ENCODE measurements around the gene UNC93A. TPM values are rescaled to one million over a fixed set of nuclear protein-coding genes. Genes with fewer than 3 reads are reported as not detected.

UNC93A gene
- total RNA-seq, 1 donor from 2014 or later = not detected

GRCh38 chr6:167304912-167305311 lies 13.8 kb downstream of the UNC93A start:
- no peak overlapping the region for H3K27ac Mint-ChIP-seq (ENCODE audit: unreplicated experiment)
- TF ChIP-seq CTCF (IDR thresholded peaks at IDR 0.05; ENCODE audit: unreplicated experiment) = no peak
- H3K4me1 Mint-ChIP-seq (ENCODE audit: unreplicated experiment) = peaks cover 6% of the 10 kb centered on the region
- DNase-seq (ENCODE audit: low spot score) = no peak
- peaks cover 3% of the 10 kb centered on the region for H3K36me3 Mint-ChIP-seq (ENCODE audit: low read depth, unreplicated experiment)
- H3K27me3 Mint-ChIP-seq (ENCODE audit: unreplicated experiment) = peaks cover 9% of the 10 kb centered on the region
- no peaks in the 10 kb centered on the region for H3K9me3 Mint-ChIP-seq (ENCODE audit: unreplicated experiment)
- H3K4me3 Mint-ChIP-seq (ENCODE audit: unreplicated experiment) = no peak overlapping the region

GRCh38 chr6:167305796-167306195 lies 14.7 kb downstream of the UNC93A start:
- Mint-ChIP-seq H3K4me1 (ENCODE audit: unreplicated experiment) (peaks cover 6% of the 10 kb centered on the region), H3K27me3 (ENCODE audit: unreplicated experiment) (peaks cover 11% of the 10 kb centered on the region), H3K27ac (ENCODE audit: unreplicated experiment) (no peak overlapping the region), H3K9me3 (ENCODE audit: unreplicated experiment) (no peaks in the 10 kb centered on the region), H3K36me3 (ENCODE audit: low read depth, unreplicated experiment) (peaks cover 3% of the 10 kb centered on the region), H3K4me3 (ENCODE audit: unreplicated experiment) (no peak overlapping the region)
- no peak for DNase-seq (ENCODE audit: low spot score)
- TF ChIP-seq CTCF (IDR thresholded peaks at IDR 0.05; ENCODE audit: unreplicated experiment) = no peak

- Mint-ChIP-seq H3K9me3 (ENCODE audit: unreplicated experiment) (no peaks in the 10 kb centered on the region), H3K27me3 (ENCODE audit: unreplicated experiment) (peaks cover 11% of the 10 kb centered on the region), H3K4me3 (ENCODE audit: unreplicated experiment) (no peak overlapping the region), H3K4me1 (ENCODE audit: unreplicated experiment) (peaks cover 6% of the 10 kb centered on the region), H3K27ac (ENCODE audit: unreplicated experiment) (no peak overlapping the region), H3K36me3 (ENCODE audit: low read depth, unreplicated experiment) (peaks cover 3% of the 10 kb centered on the region)
- no peak for TF ChIP-seq CTCF (IDR thresholded peaks at IDR 0.05; ENCODE audit: unreplicated experiment)
- no peak for DNase-seq (ENCODE audit: low spot score)
These were observed 15.4 kb downstream of the UNC93A start for GRCh38 chr6:167306401-167306998.

- peaks cover 6% of the 10 kb centered on the region for H3K4me1 Mint-ChIP-seq (ENCODE audit: unreplicated experiment)
These were observed 16.3 kb downstream of the UNC93A start for GRCh38 chr6:167307342-167307955.

More at GRCh38 chr6:167307342-167307955, 16.3 kb downstream of the UNC93A start:
- Mint-ChIP-seq H3K4me3 (ENCODE audit: unreplicated experiment) (no peak overlapping the region), H3K36me3 (ENCODE audit: low read depth, unreplicated experiment) (peaks cover 3% of the 10 kb centered on the region), H3K9me3 (ENCODE audit: unreplicated experiment) (no peaks in the 10 kb centered on the region), H3K27ac (ENCODE audit: unreplicated experiment) (no peak overlapping the region), H3K27me3 (ENCODE audit: unreplicated experiment) (peaks cover 13% of the 10 kb centered on the region)
- TF ChIP-seq CTCF (IDR thresholded peaks at IDR 0.05; ENCODE audit: unreplicated experiment) = no peak
- no peak for DNase-seq (ENCODE audit: low spot score)

Measured in endothelial cell (in vitro differentiated cells).